MG63 (cell line): ENCODE results near the gene APPL2. TPM values are rescaled to one million over a fixed set of nuclear protein-coding genes. Genes with fewer than 3 reads are reported as not detected.

Source experiments
- DNase-seq: peaks from one replicate; pipeline ENCODE4 v3.0.0-alpha.2; 2020
- H3K27me3 ChIP-seq: fragments of 250-450 bp; sonication (Bioruptor Pico); 2 replicates; pipeline ENCODE4 v1.5.1; 2020; ENCODE audit warnings: mild to moderate bottlenecking, moderate library complexity
- H3K36me3 ChIP-seq: fragments of 250-450 bp; sonication (Bioruptor Pico); 2 replicates; pipeline ENCODE4 v1.5.1; 2020; ENCODE audit warnings: mild to moderate bottlenecking, moderate library complexity
- H3K4me3 ChIP-seq: fragments of 250-450 bp; sonication (Bioruptor Pico); 2 replicates; pipeline ENCODE4 v1.5.1; 2020; ENCODE audit warnings: mild to moderate bottlenecking, moderate library complexity
- H3K9me3 ChIP-seq: fragments of 250-450 bp; sonication (Bioruptor Pico); 2 replicates; pipeline ENCODE4 v1.5.1; 2020; ENCODE audit warnings: mild to moderate bottlenecking, moderate library complexity
- total RNA-seq: library from RNA; depleted of rRNA; stranded (reverse); fragments of >200 nt; shearing (Covaris generic); gene quantifications from 2 replicates; pipeline ENCODE4 v1.2.3, GENCODE V29; 2014; ENCODE audit warnings: low replicate concordance; rRNA removed

APPL2 gene, protein sequence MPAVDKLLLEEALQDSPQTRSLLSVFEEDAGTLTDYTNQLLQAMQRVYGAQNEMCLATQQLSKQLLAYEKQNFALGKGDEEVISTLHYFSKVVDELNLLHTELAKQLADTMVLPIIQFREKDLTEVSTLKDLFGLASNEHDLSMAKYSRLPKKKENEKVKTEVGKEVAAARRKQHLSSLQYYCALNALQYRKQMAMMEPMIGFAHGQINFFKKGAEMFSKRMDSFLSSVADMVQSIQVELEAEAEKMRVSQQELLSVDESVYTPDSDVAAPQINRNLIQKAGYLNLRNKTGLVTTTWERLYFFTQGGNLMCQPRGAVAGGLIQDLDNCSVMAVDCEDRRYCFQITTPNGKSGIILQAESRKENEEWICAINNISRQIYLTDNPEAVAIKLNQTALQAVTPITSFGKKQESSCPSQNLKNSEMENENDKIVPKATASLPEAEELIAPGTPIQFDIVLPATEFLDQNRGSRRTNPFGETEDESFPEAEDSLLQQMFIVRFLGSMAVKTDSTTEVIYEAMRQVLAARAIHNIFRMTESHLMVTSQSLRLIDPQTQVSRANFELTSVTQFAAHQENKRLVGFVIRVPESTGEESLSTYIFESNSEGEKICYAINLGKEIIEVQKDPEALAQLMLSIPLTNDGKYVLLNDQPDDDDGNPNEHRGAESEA
- total RNA-seq: 20.4 and 30.1 TPM in 2 replicates

DNA sequence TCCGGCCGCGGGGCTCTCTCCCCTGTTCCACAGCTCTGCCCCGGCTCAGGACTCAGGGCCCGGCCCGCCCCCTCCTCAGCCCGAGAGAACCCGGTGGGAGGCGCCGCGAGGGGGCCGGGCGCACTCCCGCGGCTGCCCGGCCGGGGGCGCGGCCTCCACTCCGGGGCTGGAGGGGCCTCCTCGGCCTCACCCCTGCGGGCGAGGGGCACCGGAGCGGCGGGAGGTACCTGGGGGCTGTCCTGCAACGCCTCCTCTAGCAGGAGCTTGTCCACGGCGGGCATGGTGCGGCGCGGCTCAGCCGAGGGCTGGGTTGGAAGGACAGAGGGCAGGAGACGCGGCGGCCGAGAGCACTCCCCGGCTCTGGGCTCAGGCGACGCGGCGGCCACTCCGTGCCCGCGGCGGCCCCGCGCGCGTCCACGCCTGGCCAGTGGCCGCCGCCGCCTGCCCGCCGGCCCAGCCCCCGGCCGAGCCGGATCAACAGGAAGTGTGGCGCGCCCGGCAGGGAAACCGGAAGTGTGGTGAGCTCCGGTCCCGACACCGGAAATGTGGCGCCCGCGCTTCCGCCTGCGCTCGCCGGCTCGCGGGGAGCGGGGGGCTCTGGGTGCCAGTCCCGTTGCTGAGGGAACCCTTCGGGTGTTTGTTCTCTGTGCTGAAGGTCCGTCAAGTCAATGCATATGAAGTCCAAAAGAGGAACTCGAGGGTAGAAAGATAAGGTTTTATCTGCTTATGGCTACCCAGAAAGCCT lies at the start of gene APPL2:
APPL2 (minus strand) TSS at position 443 of the 745 bp plus-strand sequence; CDS start at position 281, 162 bp downstream.
- peak; percentile 94 for DNase-seq
- H3K27me3 ChIP-seq: no peaks in the 10 kb centered on the region
- H3K4me3 ChIP-seq: peak within 1 kb of the TSS; percentile 55
- no peaks in the 10 kb centered on the region for H3K9me3 ChIP-seq
- peaks cover 15% of the 10 kb centered on the region for H3K36me3 ChIP-seq

DNA sequence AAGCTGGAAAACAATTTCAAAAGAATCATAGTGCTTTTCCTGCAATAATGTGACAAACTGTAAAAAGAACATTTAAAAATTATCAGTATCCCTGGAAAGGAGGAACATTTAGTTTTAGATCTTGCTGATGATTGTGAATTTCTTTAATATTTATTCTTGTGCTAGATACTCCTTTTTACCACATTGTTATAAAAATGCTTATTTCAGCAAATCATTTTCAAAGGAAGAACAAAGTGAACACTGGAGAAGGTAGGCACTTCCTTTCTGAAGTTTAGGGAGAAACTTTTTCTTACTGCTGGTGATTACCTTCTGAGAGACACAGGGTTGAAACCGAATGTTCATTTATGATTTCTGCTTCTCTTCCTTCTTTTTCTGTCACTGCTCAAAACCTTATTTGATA lies 49.4 kb upstream of the APPL2 start:
- no peak for DNase-seq
- Histone ChIP-seq H3K36me3 (no peaks in the 10 kb centered on the region), H3K4me3 (no peak overlapping the region), H3K9me3 (peaks cover 2% of the 10 kb centered on the region; the same call in 1 of the 2 replicates), H3K27me3 (no peaks in the 10 kb centered on the region)

DNA sequence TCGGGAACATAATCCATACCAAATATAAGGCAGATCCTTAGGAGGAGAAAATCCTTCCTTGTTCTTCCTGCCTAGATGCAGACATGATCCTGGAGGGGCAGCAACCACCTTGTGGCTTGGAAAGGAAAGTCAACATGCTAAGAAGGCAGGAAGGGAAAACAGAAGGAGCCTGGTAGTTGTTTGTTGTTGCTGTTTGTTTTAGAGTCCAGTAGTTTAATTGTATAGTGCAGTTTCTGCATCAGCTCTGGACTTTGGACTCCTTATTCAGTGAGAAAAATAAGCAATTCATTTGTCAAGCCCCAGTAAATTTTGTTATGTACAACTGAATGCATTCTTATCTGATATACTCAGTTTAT lies 45.7 kb upstream of the APPL2 start:
- Histone ChIP-seq H3K9me3 (no peaks in the 10 kb centered on the region), H3K36me3 (no peaks in the 10 kb centered on the region), H3K27me3 (no peaks in the 10 kb centered on the region), H3K4me3 (no peak overlapping the region)
- DNase-seq: no peak

DNA sequence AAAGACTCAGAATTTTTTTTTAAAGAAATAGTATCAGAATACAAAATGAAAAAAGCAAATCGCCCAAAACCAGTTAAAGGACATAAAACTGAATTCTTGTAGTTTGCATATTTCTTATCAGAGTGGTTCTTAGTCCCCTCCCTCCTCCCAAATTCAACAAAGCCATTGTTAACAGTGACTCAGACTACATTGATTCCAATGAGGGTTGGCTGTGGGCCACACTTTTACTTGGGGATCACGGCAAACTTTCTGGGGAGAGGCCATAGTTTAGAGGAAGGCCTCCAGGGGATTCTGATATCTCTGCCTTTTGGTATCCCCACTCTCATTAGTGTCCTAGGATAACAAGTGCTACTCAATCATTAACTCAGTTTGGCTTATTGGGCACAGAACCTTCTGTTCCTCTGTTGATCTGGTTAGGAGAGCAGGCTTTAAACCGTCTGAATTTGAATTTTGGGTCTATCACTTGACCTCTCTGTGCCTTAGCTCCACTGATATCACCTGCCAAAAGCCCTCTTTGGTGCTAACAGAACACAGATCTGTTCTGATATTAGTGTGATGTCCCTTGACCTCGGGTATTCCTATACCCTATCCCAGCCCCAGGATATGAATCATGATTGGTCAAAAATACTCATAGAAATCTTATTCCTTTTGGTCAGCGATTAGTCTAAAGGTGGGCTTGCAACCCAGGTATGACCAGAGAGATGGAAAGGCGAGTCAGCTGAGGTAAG lies 45.2 kb upstream of the APPL2 start:
- no peak overlapping the region for H3K4me3 ChIP-seq
- H3K36me3 ChIP-seq: no peaks in the 10 kb centered on the region
- no peaks in the 10 kb centered on the region for H3K27me3 ChIP-seq
- no peaks in the 10 kb centered on the region for H3K9me3 ChIP-seq
- DNase-seq: no peak

DNA sequence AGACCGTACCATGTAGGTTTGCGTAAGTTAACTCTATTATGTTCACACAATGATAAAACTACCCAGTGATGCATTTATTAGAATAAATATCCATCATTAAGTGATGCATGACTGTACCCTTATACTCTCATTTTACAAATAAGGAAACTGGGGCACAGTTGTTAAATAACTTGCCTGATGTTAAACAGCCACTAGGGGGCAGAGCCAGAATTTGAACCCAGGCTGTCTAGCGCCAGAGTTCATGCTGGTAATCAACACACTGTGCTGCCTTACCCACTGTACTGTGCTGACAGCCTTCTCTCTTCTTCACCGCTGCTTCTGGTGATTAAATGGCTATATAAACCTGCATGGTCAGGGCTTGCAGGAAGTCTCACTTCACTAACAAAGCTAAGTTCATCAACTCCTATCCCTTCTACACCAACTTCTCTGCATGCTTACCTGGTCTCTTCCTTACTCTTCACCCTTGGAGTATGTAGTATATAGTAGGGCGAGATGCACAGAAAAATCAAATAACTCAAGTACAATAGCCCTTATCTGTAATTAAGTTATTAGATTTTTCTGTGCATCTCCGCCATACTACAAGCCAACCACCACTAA lies 43.6 kb upstream of the APPL2 start:
- DNase-seq: no peak
- no peaks in the 10 kb centered on the region for H3K36me3 ChIP-seq
- no peak overlapping the region for H3K4me3 ChIP-seq
- no peaks in the 10 kb centered on the region for H3K27me3 ChIP-seq
- H3K9me3 ChIP-seq: no peaks in the 10 kb centered on the region

DNA sequence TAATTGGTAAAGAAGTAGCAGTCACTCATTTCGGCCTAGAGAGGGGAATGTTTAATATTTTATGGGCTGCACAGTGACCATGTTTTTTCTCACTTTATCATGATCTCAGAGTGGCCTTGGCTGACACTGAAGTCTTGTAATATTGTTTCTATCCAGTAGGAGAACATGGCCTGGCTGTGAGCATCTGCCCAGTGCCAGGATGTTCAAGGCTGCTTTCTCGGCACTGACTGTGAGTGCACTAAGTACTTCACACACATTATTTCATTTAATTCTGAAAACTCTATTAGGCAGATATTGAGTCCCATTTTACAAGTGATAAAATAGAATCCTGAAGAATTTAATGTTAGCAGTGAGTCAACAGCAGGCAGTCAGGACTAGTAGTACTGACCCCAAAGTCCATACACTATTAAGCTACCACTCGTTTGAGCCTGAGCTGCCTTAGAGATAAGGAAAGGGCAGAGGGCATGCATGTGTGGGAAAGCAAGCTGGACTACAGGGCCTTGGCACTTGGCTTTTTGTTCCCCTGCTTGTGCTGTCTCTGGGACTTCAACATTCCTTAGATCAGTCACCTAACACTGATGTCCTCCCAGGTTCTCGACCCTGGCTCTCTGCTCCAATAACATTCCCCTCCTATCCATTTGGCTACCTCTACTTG lies 42.2 kb upstream of the APPL2 start:
- Histone ChIP-seq H3K4me3 (no peak overlapping the region), H3K36me3 (no peaks in the 10 kb centered on the region)
- no peak for DNase-seq

DNA sequence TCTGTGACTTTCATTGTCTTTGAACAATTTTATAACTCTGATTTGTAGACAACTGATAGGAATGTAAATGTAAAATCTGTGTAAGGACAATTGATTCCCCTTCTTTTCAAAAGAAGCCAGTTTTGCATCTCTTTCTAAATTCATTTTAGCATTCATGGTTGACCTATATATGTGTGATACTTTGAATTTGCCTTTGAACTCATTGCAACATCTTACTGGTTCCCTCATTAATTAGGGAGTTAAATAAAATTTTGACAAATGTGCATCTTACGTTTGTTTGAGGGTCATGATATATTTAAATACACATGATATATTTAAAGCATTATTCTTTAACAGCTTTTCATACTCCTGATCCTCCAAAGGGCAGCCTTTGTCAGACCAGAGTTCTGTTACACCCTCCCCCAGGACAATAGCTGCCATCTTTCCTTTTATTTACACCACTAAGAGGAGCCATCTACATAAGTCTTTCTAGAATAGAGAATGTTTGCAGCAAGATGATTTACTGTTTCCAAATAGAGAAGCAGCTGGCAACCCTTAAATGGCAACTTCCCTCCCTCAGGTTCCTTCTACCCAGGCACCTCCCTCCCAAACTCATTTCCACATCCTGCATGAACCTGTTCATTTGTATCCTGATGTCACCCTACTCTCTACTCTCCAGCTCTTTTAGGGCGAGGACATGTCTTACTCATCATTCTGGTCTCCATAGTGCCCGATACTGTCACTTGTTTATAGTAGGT lies 40.2 kb upstream of the APPL2 start:
- no peak for DNase-seq
- H3K36me3 ChIP-seq: no peaks in the 10 kb centered on the region

More for the DNA sequence above, 42.2 kb upstream of the APPL2 start:
- H3K9me3 ChIP-seq: no peaks in the 10 kb centered on the region; the same call in 1 of the 2 replicates
- no peaks in the 10 kb centered on the region for H3K27me3 ChIP-seq

DNA sequence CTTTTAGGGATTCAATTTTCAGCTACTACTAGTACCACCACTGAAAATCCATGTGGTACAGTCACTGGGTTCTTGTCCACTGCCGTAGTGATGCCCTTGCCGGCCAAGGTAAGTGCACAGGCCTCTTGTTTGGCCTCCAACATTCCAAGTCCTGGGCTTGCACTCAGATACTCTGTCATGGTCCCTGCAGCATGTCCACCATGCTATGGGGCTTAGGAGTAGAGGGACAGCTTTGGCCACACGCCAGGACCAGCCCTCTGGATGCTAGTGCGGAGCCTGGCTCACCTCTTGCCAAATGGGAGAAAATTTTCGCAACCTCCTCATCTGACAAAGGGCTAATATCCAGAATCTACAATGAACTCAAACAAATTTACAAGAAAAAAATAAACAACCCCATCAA lies 38.6 kb upstream of the APPL2 start:
- DNase-seq: no peak
- Histone ChIP-seq H3K27me3 (no peaks in the 10 kb centered on the region), H3K4me3 (no peak overlapping the region), H3K36me3 (no peaks in the 10 kb centered on the region), H3K9me3 (no peaks in the 10 kb centered on the region; the same call in 1 of the 2 replicates)

More for the DNA sequence above, 40.2 kb upstream of the APPL2 start:
- Histone ChIP-seq H3K9me3 (no peaks in the 10 kb centered on the region; the same call in 1 of the 2 replicates), H3K4me3 (no peak overlapping the region), H3K27me3 (no peaks in the 10 kb centered on the region)

DNA sequence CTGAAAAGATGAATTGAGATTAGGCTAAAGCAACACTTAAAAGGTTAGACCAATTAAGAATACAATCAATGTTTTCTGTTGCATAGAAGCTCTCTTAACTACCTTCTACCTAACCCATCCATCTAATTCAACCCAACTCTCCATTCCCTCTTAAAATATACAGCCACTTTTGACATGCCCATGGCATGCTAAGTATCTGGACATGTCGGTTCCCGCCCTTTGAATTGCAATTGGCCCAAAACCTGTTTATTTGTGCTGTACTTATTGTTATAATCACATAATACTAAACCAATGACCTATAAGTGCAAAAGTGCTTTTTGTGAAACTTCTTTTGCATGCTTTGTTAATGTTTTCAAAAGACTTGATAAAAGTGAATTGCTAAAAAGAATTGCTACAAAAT lies 37.6 kb upstream of the APPL2 start:
- no peak for DNase-seq
- no peaks in the 10 kb centered on the region for H3K27me3 ChIP-seq
- H3K36me3 ChIP-seq: no peaks in the 10 kb centered on the region
- no peaks in the 10 kb centered on the region; the same call in 1 of the 2 replicates for H3K9me3 ChIP-seq
- no peak overlapping the region for H3K4me3 ChIP-seq

DNA sequence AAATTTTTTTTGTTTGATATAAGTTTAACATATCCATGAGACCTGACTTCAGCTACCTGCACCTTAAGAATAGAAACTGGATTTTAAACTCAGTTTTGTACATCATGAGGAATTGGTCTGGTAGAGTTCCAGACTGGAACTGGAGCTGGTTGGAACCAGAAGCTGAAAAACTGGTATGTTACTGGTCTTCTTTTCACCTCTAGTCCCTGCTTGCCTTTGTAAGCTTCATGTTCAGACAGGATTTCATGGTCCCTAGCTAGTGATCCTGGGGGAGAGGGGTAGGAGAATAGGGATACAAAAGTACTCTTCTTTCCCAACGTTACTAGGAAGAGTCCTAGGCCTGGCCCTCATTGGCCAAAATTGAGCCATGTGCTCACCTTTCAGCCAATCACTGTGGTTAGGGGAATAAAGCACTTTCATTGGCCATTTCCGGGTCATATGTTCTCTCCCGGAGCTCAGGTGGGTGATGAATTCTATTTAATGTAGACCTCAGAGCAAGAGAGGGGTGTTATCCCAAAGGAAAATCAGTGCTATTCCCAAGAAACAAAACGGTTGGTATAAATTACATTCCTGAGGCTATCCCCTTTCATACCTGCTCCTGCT lies 36.9 kb upstream of the APPL2 start:
- no peaks in the 10 kb centered on the region for H3K27me3 ChIP-seq
- DNase-seq: no peak
- no peak overlapping the region for H3K4me3 ChIP-seq
- H3K9me3 ChIP-seq: no peaks in the 10 kb centered on the region; the same call in 1 of the 2 replicates
- H3K36me3 ChIP-seq: no peaks in the 10 kb centered on the region

DNA sequence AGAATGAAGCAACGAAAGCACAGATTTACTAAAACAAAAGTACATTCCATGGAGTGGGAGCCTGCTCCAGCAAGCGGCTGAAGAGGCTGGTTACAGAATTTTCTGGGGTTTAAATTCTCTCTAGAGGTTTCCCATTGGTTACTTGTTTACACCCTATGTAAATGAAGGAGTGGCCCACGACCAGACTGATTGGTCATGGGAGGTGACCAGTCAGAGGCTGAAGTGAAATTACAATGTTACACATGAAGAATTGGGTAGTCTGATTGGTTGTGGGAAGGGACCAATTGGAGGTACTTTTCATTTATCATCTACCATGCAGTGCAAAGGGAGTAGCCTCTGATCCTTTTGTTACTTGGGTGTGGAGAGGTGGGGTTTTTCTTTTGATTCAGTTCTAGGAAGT lies 36.2 kb upstream of the APPL2 start:
- no peaks in the 10 kb centered on the region; the same call in 1 of the 2 replicates for H3K9me3 ChIP-seq
- no peaks in the 10 kb centered on the region for H3K27me3 ChIP-seq
- no peak for DNase-seq
- no peaks in the 10 kb centered on the region for H3K36me3 ChIP-seq
- H3K4me3 ChIP-seq: no peak overlapping the region

DNA sequence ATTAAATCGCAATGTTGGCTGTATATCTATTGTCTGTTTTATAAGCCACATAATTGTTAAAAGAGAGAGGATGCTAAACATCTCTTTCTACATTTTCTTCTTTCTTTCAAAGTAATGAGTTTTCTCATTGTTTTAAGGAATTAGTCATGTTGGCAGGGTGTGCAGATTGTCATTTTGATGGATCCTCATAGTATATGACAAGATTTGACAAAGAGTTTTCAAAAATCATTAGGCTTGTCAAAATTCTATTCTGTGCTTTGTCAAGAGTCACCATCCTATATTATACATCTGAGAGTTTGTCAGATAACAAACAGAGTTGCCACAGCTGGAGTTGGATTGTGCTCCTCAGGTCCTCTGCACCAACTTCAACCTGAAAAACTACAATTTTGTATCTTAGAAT lies 35.4 kb upstream of the APPL2 start:
- Histone ChIP-seq H3K36me3 (no peaks in the 10 kb centered on the region), H3K4me3 (no peak overlapping the region), H3K27me3 (no peaks in the 10 kb centered on the region), H3K9me3 (no peaks in the 10 kb centered on the region; the same call in 1 of the 2 replicates)
- DNase-seq: no peak

DNA sequence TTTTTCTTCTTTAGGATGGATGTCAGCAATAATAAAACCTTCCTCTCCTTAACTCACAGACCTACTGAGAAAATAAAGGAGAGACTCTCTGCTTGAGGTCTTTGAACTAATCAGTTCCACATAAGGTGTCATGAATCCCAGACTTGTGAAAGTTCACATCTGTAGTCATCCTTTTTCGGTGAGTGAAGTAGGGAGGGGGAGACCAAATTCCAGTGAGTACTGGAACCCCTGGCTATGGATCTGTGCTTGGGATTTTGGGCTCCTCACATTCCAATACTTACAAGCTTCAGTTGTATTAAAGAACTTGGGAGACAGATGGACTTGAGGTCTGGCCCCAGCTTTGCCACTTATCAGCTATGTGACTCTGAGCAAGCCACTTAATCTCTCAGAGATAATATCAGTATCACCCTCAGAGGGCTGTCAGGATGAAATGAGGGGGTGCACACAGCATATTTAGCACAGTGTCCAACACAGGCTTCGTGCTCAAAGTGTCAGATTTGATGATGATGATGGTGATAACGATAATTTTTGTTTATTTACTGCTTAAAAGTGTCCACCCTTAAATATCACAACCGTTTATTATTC lies 34.8 kb upstream of the APPL2 start:
- Histone ChIP-seq H3K4me3 (no peak overlapping the region), H3K27me3 (no peaks in the 10 kb centered on the region), H3K9me3 (no peaks in the 10 kb centered on the region; the same call in 1 of the 2 replicates), H3K36me3 (no peaks in the 10 kb centered on the region)
- no peak for DNase-seq

DNA sequence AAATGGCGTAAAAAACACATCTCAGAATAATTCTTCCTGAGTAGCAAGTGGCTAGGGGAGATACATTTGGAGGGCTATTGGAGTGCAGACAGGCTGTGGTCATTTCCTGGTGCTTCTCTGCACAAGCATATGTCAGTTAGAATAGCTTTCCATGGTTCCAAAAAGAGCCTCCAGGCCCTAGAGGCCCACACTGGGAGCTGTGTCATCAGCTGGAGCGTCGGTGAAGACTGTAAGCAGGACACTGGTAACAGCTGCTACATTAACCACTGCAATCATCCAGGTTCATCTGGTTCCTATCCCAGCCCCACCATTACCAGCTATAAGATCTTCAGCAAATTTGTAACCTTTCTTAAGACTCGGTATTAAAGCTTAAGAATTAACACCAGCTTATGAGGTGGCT lies 31.7 kb upstream of the APPL2 start:
- no peaks in the 10 kb centered on the region for H3K36me3 ChIP-seq
- H3K9me3 ChIP-seq: no peaks in the 10 kb centered on the region
- no peak overlapping the region for H3K4me3 ChIP-seq
- DNase-seq: no peak
- H3K27me3 ChIP-seq: no peaks in the 10 kb centered on the region
